WTC11 (cell line): Measurements from ENCODE around the gene TMEM178B.

Experiments used
- AFF4 ChIP-seq: sonication (generic); formaldehyde crosslinking; IDR thresholded peaks from 2 replicates; pipeline ENCODE4 v1.8.1; 2023; ENCODE audit warnings: mild to moderate bottlenecking, missing genetic modification reagents, borderline replicate concordance
- ATF3 ChIP-seq: sonication (generic); formaldehyde crosslinking; conservative IDR thresholded peaks from 2 replicates; pipeline ENCODE4 v1.8.1; 2022; ENCODE audit warnings: mild to moderate bottlenecking, missing genetic modification reagents
- ATF6 ChIP-seq: sonication (generic); formaldehyde crosslinking; IDR thresholded peaks from 2 replicates; pipeline ENCODE4 v1.8.1; 2023; ENCODE audit warnings: mild to moderate bottlenecking, missing genetic modification reagents
- TCF7 ChIP-seq: sonication (generic); formaldehyde crosslinking; IDR thresholded peaks from 2 replicates; pipeline ENCODE4 v1.8.0; 2022; ENCODE audit warnings: mild to moderate bottlenecking, low read depth, missing genetic modification reagents, moderate library complexity

GRCh38 chr7:141142058-141142457 lies 68.2 kb downstream of the TMEM178B start:
- TF ChIP-seq ATF3 (CRISPR knock-in tag): no peak
- TF ChIP-seq AFF4 (CRISPR knock-in tag): no peak
- no peak for TF ChIP-seq ATF6 (CRISPR knock-in tag)
- TF ChIP-seq TCF7: no peak
